ENCODE data around the gene ECE2.
A peak's percentile ranks its signal among the peaks of the same experiment; 100 is the strongest.

Gene ECE2

DNA sequence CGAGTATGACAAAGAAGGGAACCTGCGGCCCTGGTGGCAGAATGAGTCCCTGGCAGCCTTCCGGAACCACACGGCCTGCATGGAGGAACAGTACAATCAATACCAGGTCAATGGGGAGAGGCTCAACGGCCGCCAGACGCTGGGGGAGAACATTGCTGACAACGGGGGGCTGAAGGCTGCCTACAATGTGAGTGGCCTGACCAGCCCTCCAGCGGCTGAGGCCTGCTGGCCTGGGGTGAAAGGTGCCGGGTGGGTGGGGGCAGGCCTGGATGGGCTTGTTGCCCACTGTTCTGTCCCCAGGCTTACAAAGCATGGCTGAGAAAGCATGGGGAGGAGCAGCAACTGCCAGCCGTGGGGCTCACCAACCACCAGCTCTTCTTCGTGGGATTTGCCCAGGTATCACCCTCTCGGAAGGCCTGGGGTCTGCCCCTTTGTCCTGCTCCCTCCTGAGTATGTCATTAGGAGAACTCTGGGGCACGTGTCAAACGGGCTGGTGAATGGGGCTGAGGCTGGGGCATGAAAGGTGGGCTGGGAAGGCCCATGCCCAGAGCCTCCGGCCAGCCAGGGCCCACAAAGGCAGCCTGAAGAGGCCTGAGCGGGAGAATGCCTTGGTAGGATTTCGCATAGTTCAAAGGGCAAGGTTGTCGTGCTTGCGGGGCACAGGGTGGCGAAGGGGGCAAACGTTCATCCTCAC is 15.4 kb downstream of the ECE2 start:
- ChIA-PET CTCF (no interaction called here), POLR2A (ENCODE audit: low non-redundant PET) (interaction anchor here (0.6 kb wide), 1 partner anchor 292 kb away, joined by 3 read pairs; no protein-coding TSS in a partner anchor)
- H3K27ac ChIP-seq, result no peak overlapping the region
- DNase-seq (ENCODE audit: low spot score), result no peak
- TF ChIP-seq, protein P1, sequence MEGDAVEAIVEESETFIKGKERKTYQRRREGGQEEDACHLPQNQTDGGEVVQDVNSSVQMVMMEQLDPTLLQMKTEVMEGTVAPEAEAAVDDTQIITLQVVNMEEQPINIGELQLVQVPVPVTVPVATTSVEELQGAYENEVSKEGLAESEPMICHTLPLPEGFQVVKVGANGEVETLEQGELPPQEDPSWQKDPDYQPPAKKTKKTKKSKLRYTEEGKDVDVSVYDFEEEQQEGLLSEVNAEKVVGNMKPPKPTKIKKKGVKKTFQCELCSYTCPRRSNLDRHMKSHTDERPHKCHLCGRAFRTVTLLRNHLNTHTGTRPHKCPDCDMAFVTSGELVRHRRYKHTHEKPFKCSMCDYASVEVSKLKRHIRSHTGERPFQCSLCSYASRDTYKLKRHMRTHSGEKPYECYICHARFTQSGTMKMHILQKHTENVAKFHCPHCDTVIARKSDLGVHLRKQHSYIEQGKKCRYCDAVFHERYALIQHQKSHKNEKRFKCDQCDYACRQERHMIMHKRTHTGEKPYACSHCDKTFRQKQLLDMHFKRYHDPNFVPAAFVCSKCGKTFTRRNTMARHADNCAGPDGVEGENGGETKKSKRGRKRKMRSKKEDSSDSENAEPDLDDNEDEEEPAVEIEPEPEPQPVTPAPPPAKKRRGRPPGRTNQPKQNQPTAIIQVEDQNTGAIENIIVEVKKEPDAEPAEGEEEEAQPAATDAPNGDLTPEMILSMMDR (conservative IDR thresholded peaks at IDR 0.05; ENCODE audit: low read depth), result no peak

DNA sequence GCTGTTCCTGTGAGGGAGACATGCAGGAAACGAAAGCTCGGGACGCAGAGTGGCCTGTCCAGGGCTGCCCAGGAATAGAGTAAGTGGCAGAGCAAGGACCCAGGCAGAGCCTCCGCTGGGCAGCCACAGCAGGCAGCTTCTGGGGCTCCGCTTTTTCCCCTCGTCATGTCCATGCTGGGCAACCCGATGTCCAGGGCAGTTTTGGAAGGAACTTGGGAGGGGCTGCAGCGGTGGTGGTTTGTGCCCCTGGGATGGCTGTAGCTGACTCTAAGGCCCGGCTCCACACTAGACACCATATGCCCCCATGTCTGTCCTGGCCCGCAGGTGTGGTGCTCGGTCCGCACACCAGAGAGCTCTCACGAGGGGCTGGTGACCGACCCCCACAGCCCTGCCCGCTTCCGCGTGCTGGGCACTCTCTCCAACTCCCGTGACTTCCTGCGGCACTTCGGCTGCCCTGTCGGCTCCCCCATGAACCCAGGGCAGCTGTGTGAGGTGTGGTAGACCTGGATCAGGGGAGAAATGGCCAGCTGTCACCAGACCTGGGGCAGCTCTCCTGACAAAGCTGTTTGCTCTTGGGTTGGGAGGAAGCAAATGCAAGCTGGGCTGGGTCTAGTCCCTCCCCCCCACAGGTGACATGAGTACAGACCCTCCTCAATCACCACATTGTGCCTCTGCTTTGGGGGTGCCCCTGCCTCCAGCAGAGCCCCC is 16.1 kb downstream of the ECE2 start:
- CTCF ChIA-PET, result no interaction called here
- no peak for DNase-seq (ENCODE audit: low spot score)
- TF ChIP-seq, protein P1 (conservative IDR thresholded peaks at IDR 0.05; ENCODE audit: low read depth), result no peak
- no peak overlapping the region for H3K27ac ChIP-seq
- POLR2A ChIA-PET (ENCODE audit: low non-redundant PET), result interaction anchor here (0.6 kb wide), 1 partner anchor 291 kb away, joined by 3 read pairs; no protein-coding TSS in a partner anchor

DNA sequence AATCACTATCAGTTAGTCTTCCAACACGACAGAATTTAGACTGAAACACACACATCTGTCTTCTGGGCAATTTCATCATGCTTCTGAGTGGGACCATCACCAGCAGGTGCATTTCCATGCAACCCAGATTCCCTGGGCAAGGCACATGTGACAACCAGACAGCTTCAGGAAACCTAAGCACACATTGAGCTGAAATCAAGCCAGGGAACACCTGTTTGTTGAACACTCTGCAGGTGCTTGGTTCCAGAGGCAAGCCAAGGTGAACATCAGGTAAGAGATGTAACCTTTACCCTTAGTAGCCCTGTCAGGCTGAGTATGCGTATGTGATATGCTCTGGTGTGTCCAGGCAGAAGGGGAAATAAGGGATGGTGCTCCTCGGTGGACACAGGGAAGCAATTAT is 19.9 kb downstream of the ECE2 start:
- TF ChIP-seq, protein P1 (conservative IDR thresholded peaks at IDR 0.05; ENCODE audit: low read depth), result no peak
- H3K27ac ChIP-seq, result no peak overlapping the region
- CTCF ChIA-PET, result interaction anchor here (1.7 kb wide), 1 partner anchor 46 kb away, joined by 3 read pairs; no protein-coding TSS in a partner anchor
- DNase-seq (ENCODE audit: low spot score), result no peak
- POLR2A ChIA-PET (ENCODE audit: low non-redundant PET), result no interaction called here

DNA sequence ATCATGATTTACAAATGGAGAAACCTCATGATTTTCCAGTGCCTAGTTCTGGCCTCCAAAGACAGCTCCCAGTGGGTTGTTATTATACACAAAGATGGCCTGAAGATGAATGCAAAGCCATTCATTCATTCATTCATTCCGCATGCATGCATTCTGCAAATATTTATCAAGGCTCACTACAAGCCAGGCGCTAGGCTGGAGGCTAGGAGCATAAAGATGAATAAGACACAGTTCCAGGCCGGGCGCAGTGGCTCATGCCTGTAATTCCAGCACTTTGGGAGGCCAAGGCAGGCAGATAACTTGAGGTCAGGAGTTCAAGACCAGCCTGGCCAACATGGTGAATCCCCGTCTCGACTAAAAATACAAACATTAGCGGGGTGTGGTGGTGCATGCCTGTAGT is 20.8 kb downstream of the ECE2 start:
- H3K27ac ChIP-seq, result no peak overlapping the region
- TF ChIP-seq, protein P1 (conservative IDR thresholded peaks at IDR 0.05; ENCODE audit: low read depth), result no peak
- CTCF ChIA-PET, result interaction anchor here (0.6 kb wide), 1 partner anchor 151 kb away, joined by 4 read pairs; no protein-coding TSS in a partner anchor
- POLR2A ChIA-PET (ENCODE audit: low non-redundant PET), result no interaction called here
- no peak for DNase-seq (ENCODE audit: low spot score)

DNA sequence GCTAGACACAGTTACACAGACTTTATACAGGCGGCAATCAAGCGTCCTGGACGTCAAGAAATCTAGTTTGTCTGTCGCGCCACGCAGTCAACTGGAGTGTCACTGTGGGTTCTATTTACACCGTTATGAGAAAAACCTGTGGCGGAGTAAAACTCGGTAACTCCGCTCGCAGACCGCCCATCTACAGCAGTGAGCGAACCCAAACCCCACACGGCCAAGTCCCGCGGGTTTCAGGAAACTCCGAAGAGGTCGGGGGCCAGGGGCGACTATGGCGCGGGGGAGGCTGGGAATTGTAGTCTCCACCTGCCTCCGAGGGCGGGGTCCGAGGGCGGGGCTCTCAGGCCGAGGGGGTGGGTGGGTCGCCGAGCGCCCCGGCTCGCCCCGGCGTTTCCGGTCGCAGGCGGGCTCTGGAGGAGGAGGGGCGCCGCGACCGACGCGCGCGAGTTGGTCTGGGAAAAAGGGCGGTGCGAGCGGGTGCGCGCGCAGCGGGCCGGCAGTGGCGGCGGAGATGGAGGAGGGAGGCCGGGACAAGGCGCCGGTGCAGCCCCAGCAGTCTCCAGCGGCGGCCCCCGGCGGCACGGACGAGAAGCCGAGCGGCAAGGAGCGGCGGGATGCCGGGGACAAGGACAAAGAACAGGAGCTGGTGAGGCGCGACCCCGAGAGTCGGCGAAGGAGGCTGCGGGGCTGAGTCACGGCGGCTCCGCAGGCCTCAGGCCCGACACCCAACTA is 23.1 kb downstream of the ECE2 start, which contains the start of gene PSMD2:
TSS of gene PSMD2 (plus strand) at position 483 of the 729 bp plus-strand sequence. CDS start at position 509, 26 bp downstream.
- TF ChIP-seq, protein P1 (conservative IDR thresholded peaks at IDR 0.05; ENCODE audit: low read depth), result no peak
- peak within 1 kb of the TSS; percentile 80 for H3K27ac ChIP-seq
- CTCF ChIA-PET, result no interaction called here
- DNase-seq (ENCODE audit: low spot score), result peak; percentile 97
- POLR2A ChIA-PET (ENCODE audit: low non-redundant PET), result interaction anchor here (0.7 kb wide), 1 partner anchor 47 kb away, joined by 4 read pairs; no protein-coding TSS in a partner anchor

Measured in RWPE1 (cell line).